Panc1 (cell line): ENCODE measurements around the gene GAS7. TPM values are rescaled to one million over a fixed set of nuclear protein-coding genes. Genes with fewer than 3 reads are reported as not detected.

Experiments
- ATAC-seq: fragments of 200-7000 bp; cut with Tn5 transposase; 2 replicates; pipeline ENCODE4 v1.9.1; 2020; ENCODE audit warnings: mild to moderate bottlenecking, moderate library complexity
- BruUV-seq: library from RNA; stranded (reverse); fragments of 400-500 nt; replicated peaks from 2 replicates; lab custom pipeline; 2021; lab: Mats Ljungman, UMichigan
- CTCF ChIA-PET: fragments of 300-600 bp; sonication (Branson Sonifier 250); formaldehyde crosslinking; loops from one replicate; lab custom pipeline; 2022; ENCODE audit warnings: antibody characterized with exemption; lab: Charles Lee
- POLR2A ChIA-PET: fragments of 300-600 bp; sonication (Branson Sonifier 250); formaldehyde crosslinking; loops from one replicate; lab custom pipeline; 2022; ENCODE audit warnings: antibody characterized with exemption; lab: Charles Lee
- DNase-seq: peaks from one replicate; pipeline ENCODE4 v3.0.0-alpha.2; 2010; ENCODE audit warnings: low read depth, low spot score
- H3K27ac ChIP-seq: 2 replicates; pipeline ENCODE4 v1.5.1; 2011; ENCODE audit warnings: mild to moderate bottlenecking, low read length, inconsistent platforms
- H3K27me3 ChIP-seq: fragments of 200-500 bp; sonication (Bioruptor generic); 2 replicates; pipeline ENCODE4 v1.6.0; 2014; ENCODE audit warnings: low read length, inconsistent platforms; ENCODE audit not compliant: control insufficient read depth, insufficient read depth
- H3K36me3 ChIP-seq: fragments of 200-500 bp; sonication (Bioruptor generic); 2 replicates; pipeline ENCODE4 v1.5.1; 2014; ENCODE audit warnings: inconsistent platforms, mild to moderate bottlenecking, low read length, moderate library complexity; ENCODE audit not compliant: control insufficient read depth, insufficient read depth
- H3K4me1 ChIP-seq: 2 replicates; pipeline ENCODE4 v1.5.1; 2011; ENCODE audit warnings: inconsistent platforms, mild to moderate bottlenecking, low read length, moderate library complexity; ENCODE audit not compliant: control insufficient read depth, insufficient read depth
- H3K4me3 ChIP-seq, 2 experiments: 2 replicates each; pipeline ENCODE4 v1.5.1; 2011 to 2012; ENCODE audit warnings: low read depth in 2 of 2, low read length in 2 of 2, mild to moderate bottlenecking in 2 of 2, inconsistent platforms in 1 of 2, moderate library complexity in 1 of 2
- H3K9me3 ChIP-seq: fragments of 200-500 bp; sonication (Bioruptor generic); 2 replicates; pipeline ENCODE4 v1.5.1; 2014; ENCODE audit warnings: low read depth, mild to moderate bottlenecking, inconsistent platforms, low read length, moderate library complexity; ENCODE audit not compliant: control insufficient read depth, insufficient read depth
- POLR2AphosphoS5 ChIP-seq: IDR thresholded peaks from 2 replicates; pipeline ENCODE4 v1.6.1; 2012; ENCODE audit warnings: mild to moderate bottlenecking, low read depth, low read length, moderate library complexity
- SIN3A ChIP-seq: IDR thresholded peaks from 2 replicates; pipeline ENCODE4 v1.6.1; 2012; ENCODE audit warnings: low read depth, mild to moderate bottlenecking, low read length, moderate library complexity, borderline replicate concordance; ENCODE audit not compliant: insufficient read depth
- TCF7L2 ChIP-seq: IDR thresholded peaks from 2 replicates; pipeline ENCODE4 v1.6.1; 2011; ENCODE audit warnings: mild to moderate bottlenecking, low read depth, low read length, inconsistent platforms
- in situ Hi-C: cut with HindIII; loops from 2 replicates; pipeline ENCODE4 v1.10.0; 2016; ENCODE audit warnings: low sequenced_read_pairs, low pct_unique_long_range_greater_than_20kb
- intact Hi-C: fragments of 100-400 bp; cut with micrococcal nuclease; formaldehyde crosslinking; loops from one replicate; pipeline ENCODE4 v1.10.0; 2022; ENCODE audit not compliant: unreplicated experiment
- total RNA-seq: library from RNA; stranded (reverse); gene quantifications from one replicate; pipeline ENCODE4 v1.2.1, GENCODE V29; 2021; ENCODE audit not compliant: unreplicated experiment
- TF ChIP-seq, protein P1 (sequence below): fragments of 450-650 bp; IDR thresholded peaks from 2 replicates; pipeline ENCODE4 v1.5.1; 2017; ENCODE audit warnings: mild to moderate bottlenecking
- TF ChIP-seq, protein P2 (sequence below), 2 experiments: IDR thresholded peaks; 2 replicates each; pipeline ENCODE4 v1.6.1; 2011 to 2012; ENCODE audit warnings: low read depth in 2 of 2, control low read depth in 1 of 2, low read length in 1 of 2, mild to moderate bottlenecking in 1 of 2, moderate library complexity in 1 of 2; ENCODE audit not compliant: insufficient read depth in 1 of 2

Gene GAS7
- total RNA-seq, 1 experiment from 2014 or later: 0.05 TPM

DNA sequence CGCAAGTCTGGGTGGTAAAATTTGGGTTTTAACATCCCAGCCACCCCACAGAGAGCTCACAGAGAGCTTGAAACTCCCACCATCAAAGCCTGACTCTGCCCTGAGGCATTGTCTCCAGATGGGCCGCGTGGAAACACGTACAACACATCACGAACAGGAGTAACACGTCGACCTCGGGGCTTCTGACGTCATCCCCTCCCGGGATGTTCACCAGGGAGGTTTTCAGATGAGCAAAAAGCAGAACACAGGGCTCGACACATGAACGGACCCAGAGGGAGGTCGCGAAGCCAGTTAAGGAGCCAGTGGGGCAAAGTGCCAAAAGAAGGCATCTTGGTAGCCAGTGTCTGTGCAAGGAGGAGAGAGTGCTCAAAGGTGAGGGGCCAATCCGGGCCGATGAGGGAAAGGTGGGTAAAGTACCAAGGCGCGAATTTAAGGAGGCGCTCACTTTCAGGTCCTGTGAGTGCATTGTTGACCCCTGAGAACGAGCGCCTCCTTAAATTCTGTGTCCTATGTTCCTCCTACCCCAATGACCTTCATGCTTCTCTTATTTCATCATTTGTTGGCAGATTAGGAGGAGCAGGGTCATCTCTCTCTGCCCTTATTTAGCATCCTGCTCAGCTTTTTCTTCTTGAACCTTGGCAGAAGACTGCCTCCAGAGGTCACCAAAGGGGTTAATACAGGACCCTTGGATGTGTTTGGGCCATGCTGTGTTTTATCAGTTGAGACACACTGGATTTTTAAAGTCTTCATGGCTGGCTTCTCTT, 298.9 kb downstream of the GAS7 start:
- Histone ChIP-seq H3K9me3 (no peaks in the 10 kb centered on the region), H3K27me3 (no peaks in the 10 kb centered on the region), H3K4me1 (no peaks in the 10 kb centered on the region), H3K36me3 (no peaks in the 10 kb centered on the region), H3K4me3 (no peak overlapping the region), H3K27ac (no peak overlapping the region)
- in situ Hi-C loops: no loop called here
- ATAC-seq (no peak), DNase-seq (no peak)
- TF ChIP-seq, protein P1, sequence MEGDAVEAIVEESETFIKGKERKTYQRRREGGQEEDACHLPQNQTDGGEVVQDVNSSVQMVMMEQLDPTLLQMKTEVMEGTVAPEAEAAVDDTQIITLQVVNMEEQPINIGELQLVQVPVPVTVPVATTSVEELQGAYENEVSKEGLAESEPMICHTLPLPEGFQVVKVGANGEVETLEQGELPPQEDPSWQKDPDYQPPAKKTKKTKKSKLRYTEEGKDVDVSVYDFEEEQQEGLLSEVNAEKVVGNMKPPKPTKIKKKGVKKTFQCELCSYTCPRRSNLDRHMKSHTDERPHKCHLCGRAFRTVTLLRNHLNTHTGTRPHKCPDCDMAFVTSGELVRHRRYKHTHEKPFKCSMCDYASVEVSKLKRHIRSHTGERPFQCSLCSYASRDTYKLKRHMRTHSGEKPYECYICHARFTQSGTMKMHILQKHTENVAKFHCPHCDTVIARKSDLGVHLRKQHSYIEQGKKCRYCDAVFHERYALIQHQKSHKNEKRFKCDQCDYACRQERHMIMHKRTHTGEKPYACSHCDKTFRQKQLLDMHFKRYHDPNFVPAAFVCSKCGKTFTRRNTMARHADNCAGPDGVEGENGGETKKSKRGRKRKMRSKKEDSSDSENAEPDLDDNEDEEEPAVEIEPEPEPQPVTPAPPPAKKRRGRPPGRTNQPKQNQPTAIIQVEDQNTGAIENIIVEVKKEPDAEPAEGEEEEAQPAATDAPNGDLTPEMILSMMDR: no peak
- TF ChIP-seq, protein P2, sequence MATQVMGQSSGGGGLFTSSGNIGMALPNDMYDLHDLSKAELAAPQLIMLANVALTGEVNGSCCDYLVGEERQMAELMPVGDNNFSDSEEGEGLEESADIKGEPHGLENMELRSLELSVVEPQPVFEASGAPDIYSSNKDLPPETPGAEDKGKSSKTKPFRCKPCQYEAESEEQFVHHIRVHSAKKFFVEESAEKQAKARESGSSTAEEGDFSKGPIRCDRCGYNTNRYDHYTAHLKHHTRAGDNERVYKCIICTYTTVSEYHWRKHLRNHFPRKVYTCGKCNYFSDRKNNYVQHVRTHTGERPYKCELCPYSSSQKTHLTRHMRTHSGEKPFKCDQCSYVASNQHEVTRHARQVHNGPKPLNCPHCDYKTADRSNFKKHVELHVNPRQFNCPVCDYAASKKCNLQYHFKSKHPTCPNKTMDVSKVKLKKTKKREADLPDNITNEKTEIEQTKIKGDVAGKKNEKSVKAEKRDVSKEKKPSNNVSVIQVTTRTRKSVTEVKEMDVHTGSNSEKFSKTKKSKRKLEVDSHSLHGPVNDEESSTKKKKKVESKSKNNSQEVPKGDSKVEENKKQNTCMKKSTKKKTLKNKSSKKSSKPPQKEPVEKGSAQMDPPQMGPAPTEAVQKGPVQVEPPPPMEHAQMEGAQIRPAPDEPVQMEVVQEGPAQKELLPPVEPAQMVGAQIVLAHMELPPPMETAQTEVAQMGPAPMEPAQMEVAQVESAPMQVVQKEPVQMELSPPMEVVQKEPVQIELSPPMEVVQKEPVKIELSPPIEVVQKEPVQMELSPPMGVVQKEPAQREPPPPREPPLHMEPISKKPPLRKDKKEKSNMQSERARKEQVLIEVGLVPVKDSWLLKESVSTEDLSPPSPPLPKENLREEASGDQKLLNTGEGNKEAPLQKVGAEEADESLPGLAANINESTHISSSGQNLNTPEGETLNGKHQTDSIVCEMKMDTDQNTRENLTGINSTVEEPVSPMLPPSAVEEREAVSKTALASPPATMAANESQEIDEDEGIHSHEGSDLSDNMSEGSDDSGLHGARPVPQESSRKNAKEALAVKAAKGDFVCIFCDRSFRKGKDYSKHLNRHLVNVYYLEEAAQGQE (IDR thresholded peaks at IDR 0.05; ENCODE audit: insufficient read depth in 1 of 2, low read depth in 2 of 2, low read length in 1 of 2): no peak
- no peak for TF ChIP-seq TCF7L2
- CTCF ChIA-PET: no interaction called here
- intact Hi-C loops: no loop called here
- POLR2A ChIA-PET: no interaction called here
- no TSS peak for BruUV-seq

DNA sequence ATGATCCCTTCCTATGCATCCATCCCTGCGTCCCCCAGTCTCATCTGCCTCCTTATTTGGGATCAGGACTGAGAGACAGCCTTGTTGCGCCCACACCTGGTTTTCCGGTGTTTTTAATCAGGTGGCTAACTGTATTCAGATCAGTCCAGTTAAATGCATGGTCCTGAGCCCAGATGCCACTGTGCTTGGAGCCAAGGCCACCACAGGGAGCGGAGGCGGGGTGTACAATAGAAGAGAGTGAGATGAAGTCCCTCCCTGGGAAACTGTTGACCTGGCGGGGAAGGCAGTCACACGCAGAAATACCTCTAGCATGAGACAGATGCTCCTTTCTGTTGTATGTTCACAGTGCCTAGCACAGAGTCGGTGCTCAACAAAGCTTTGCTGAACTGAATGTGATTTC, 299.6 kb downstream of the GAS7 start:
- H3K36me3 ChIP-seq: no peaks in the 10 kb centered on the region
- no peaks in the 10 kb centered on the region for H3K4me1 ChIP-seq
- no peak for DNase-seq
- no peak for TF ChIP-seq TCF7L2
- no peak for TF ChIP-seq SIN3A
- no peak for TF ChIP-seq POLR2AphosphoS5
- TF ChIP-seq, protein P2 (IDR thresholded peaks at IDR 0.05; ENCODE audit: insufficient read depth in 1 of 2, low read depth in 2 of 2, low read length in 1 of 2): no peak
- TF ChIP-seq, protein P1: no peak
- in situ Hi-C loops (no loop called here), intact Hi-C loops (no loop called here)
- BruUV-seq: no TSS peak
- H3K27me3 ChIP-seq: no peaks in the 10 kb centered on the region
- ATAC-seq: no peak
- POLR2A ChIA-PET: no interaction called here
- H3K9me3 ChIP-seq: no peaks in the 10 kb centered on the region
- CTCF ChIA-PET: no interaction called here
- H3K4me3 ChIP-seq: no peak overlapping the region
- H3K27ac ChIP-seq: no peak overlapping the region
